MM.1S (cell line): ENCODE data around the gene TRAPPC10.

ENCODE experiments used
- DNase-seq: peaks from one replicate; pipeline ENCODE4 v3.0.0-alpha.2; 2015
- H2AFZ ChIP-seq: fragments of 300-600 bp; sonication (generic); 2 replicates; pipeline ENCODE4 v1.6.0; 2016; ENCODE audit warnings: antibody characterized with exemption, low read length
- H3F3A ChIP-seq: fragments of 300-600 bp; sonication (generic); 2 replicates; pipeline ENCODE4 v1.6.1; 2016; ENCODE audit warnings: mild to moderate bottlenecking, antibody characterized with exemption, low read length, moderate library complexity, mixed read lengths; ENCODE audit not compliant: insufficient read depth
- H3K27ac ChIP-seq: fragments of 300-600 bp; sonication (generic); 2 replicates; pipeline ENCODE4 v1.5.1; 2016; ENCODE audit warnings: mild to moderate bottlenecking, low read length
- H3K27me3 ChIP-seq: fragments of 300-600 bp; sonication (generic); replicated peaks from 2 replicates; pipeline ENCODE4 v1.6.0; 2016; ENCODE audit warnings: low read length; ENCODE audit not compliant: insufficient read depth
- H3K36me3 ChIP-seq: fragments of 300-600 bp; sonication (generic); replicated peaks from 2 replicates; pipeline ENCODE4 v1.6.1; 2016; ENCODE audit warnings: mild to moderate bottlenecking, low read length, mixed read lengths; ENCODE audit not compliant: insufficient read depth
- H3K4me1 ChIP-seq: fragments of 300-600 bp; sonication (generic); 2 replicates; pipeline ENCODE4 v1.6.1; 2016; ENCODE audit warnings: low read length, mixed read lengths
- H3K4me2 ChIP-seq: fragments of 300-600 bp; sonication (generic); 2 replicates; pipeline ENCODE4 v1.6.0; 2016; ENCODE audit warnings: low read depth, low read length
- H3K4me3 ChIP-seq: fragments of 300-600 bp; sonication (generic); 2 replicates; pipeline ENCODE4 v1.5.1; 2016; ENCODE audit warnings: low read length, mixed read lengths
- H3K79me2 ChIP-seq: fragments of 300-600 bp; sonication (generic); 2 replicates; pipeline ENCODE4 v1.6.1; 2016; ENCODE audit warnings: mixed run types, low read length, mixed read lengths
- H3K9ac ChIP-seq: fragments of 300-600 bp; sonication (generic); 2 replicates; pipeline ENCODE4 v1.6.1; 2016; ENCODE audit warnings: low read length, mixed read lengths
- H3K9me2 ChIP-seq: fragments of 300-600 bp; sonication (generic); replicated peaks from 2 replicates; pipeline ENCODE4 v1.6.1; 2016; ENCODE audit warnings: mild to moderate bottlenecking, low read length, mixed read lengths; ENCODE audit not compliant: insufficient read depth
- H3K9me3 ChIP-seq: fragments of 300-600 bp; sonication (generic); replicated peaks from 2 replicates; pipeline ENCODE4 v1.6.1; 2016; ENCODE audit warnings: mild to moderate bottlenecking, low read length, mixed read lengths; ENCODE audit not compliant: insufficient read depth
- H4K20me1 ChIP-seq: fragments of 300-600 bp; sonication (generic); 2 replicates; pipeline ENCODE4 v1.6.1; 2016; ENCODE audit warnings: mild to moderate bottlenecking, low read length, moderate library complexity, mixed read lengths; ENCODE audit not compliant: insufficient read depth
- EZH2 ChIP-seq: fragments of 300-600 bp; sonication (generic); optimal IDR thresholded peaks from 2 replicates; pipeline ENCODE3; 2017; ENCODE audit warnings: low read depth, mild to moderate bottlenecking, antibody characterized with exemption, low read length, mixed read lengths
- EZH2phosphoT487 ChIP-seq: fragments of 300-600 bp; sonication (generic); IDR thresholded peaks from 2 replicates; pipeline ENCODE4 v1.6.1; 2018; ENCODE audit warnings: antibody characterized with exemption, low read length
- TF ChIP-seq, protein P1 (sequence below): fragments of 300-600 bp; sonication (generic); IDR thresholded peaks from 2 replicates; pipeline ENCODE4 v1.5.1; 2016; ENCODE audit warnings: antibody characterized with exemption, low read length, mixed read lengths

TRAPPC10 gene

DNA sequence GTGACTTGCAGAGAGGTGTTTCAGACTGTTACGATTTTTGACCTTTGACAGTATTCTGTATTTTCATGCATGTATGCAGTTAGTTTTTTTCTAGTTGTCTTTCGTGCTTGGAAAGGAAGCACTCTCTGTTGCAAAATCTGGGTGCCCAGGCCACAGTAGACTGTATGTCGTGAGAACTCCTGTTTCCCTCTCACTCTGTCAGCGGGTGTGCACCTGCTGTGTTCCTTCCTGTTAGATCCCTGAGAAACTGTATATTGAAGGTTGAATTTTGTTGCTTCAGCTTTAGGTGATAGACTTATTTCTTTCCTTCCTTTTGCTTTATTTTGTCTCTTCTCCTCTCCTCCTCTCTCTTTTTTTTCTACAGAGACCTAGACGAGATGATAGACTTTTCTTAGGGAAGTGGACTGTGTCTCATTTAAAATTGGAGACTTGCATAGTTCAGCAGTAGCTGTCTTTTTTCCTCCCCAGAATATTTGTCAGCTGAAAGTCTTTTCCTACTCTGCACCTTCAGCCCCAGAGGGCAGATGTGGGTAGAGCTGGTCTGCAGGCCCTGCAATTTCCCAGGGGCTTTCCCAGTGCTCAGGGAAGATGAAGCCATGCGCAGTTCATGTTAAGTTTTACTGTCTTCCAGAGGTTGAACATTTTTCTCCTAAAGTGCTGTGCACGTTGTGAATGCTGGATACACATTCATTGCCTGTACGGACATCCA is 1.4 kb downstream of the TRAPPC10 start:
- Histone ChIP-seq H4K20me1 (peaks cover 48% of the 10 kb centered on the region), H3K79me2 (peaks cover 70% of the 10 kb centered on the region), H3K36me3 (no peaks in the 10 kb centered on the region), H3K4me2 (peak overlapping the region; percentile 64), H3K27me3 (no peaks in the 10 kb centered on the region), H3K9me3 (no peaks in the 10 kb centered on the region), H3K9me2 (no peaks in the 10 kb centered on the region), H3K4me1 (peaks cover 27% of the 10 kb centered on the region), H3K4me3 (peak overlapping the region; percentile 85), H2AFZ (no peak overlapping the region), H3K27ac (peak overlapping the region; percentile 74), H3K9ac (peak overlapping the region; percentile 81), H3F3A (peaks cover 27% of the 10 kb centered on the region)
- TF ChIP-seq EZH2: no peak
- TF ChIP-seq, protein P1, sequence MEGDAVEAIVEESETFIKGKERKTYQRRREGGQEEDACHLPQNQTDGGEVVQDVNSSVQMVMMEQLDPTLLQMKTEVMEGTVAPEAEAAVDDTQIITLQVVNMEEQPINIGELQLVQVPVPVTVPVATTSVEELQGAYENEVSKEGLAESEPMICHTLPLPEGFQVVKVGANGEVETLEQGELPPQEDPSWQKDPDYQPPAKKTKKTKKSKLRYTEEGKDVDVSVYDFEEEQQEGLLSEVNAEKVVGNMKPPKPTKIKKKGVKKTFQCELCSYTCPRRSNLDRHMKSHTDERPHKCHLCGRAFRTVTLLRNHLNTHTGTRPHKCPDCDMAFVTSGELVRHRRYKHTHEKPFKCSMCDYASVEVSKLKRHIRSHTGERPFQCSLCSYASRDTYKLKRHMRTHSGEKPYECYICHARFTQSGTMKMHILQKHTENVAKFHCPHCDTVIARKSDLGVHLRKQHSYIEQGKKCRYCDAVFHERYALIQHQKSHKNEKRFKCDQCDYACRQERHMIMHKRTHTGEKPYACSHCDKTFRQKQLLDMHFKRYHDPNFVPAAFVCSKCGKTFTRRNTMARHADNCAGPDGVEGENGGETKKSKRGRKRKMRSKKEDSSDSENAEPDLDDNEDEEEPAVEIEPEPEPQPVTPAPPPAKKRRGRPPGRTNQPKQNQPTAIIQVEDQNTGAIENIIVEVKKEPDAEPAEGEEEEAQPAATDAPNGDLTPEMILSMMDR: no peak; the same call in 1 of the 2 replicates
- TF ChIP-seq EZH2phosphoT487: no peak
- DNase-seq: peak; percentile 66

DNA sequence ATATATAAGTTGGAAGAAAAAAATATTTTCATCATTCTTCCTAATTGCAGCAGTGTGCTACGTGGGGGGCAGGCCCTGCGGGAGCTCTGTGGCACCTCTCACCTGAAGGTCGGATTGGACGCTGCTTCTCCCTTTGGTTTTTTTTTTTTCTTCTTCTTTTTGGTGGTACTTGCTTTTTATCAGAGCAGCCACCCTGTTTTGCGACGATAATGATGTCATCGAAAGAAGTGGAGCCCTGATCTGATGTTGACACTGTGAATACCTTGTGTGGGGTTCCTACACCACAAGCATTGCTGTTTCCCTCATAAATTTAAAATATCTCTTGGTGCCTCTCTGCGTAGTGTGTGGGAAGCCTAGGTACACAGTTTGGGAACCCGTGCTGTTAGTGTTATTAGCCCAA is 5.5 kb downstream of the TRAPPC10 start:
- H3K4me1 ChIP-seq: peaks cover 35% of the 10 kb centered on the region
- no peak for TF ChIP-seq EZH2phosphoT487
- no peak for TF ChIP-seq EZH2
- TF ChIP-seq, protein P1: no peak
- H3K9me3 ChIP-seq: no peaks in the 10 kb centered on the region
- H3K4me2 ChIP-seq: no peak overlapping the region
- no peaks in the 10 kb centered on the region for H3K27me3 ChIP-seq
- H3K27ac ChIP-seq: no peak overlapping the region
- H2AFZ ChIP-seq: no peak overlapping the region
- no peak overlapping the region for H3K4me3 ChIP-seq
- peaks cover 42% of the 10 kb centered on the region for H3F3A ChIP-seq
- no peaks in the 10 kb centered on the region for H3K9me2 ChIP-seq
- H3K79me2 ChIP-seq: peaks cover 99% of the 10 kb centered on the region
- no peak for DNase-seq
- no peak overlapping the region for H3K9ac ChIP-seq
- no peaks in the 10 kb centered on the region for H3K36me3 ChIP-seq
- peaks cover 78% of the 10 kb centered on the region for H4K20me1 ChIP-seq

DNA sequence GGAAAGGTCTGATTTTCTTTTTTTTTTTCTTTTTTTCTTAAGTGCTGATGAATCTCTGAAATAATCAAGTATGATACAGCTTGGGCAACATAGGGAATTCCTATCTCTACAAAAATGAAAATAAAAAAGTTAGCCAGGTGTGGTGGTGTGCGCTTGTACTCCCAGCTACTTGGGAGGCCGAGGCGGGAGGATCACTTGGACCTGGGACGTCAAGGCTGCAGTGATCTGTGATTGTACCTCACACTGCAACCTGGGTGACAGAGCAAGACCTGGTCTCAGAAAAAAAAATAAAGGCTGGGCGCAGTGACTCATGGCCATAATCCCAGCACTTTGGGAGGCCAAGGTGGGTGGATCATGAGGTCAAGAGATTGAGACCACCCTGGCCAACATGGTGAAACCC is 6.0 kb downstream of the TRAPPC10 start:
- Histone ChIP-seq H3K9me2 (no peaks in the 10 kb centered on the region), H3K27me3 (no peaks in the 10 kb centered on the region), H3K4me2 (no peak overlapping the region), H4K20me1 (peaks cover 78% of the 10 kb centered on the region), H3K9me3 (no peaks in the 10 kb centered on the region), H3K79me2 (peaks cover 100% of the 10 kb centered on the region), H3K9ac (no peak overlapping the region), H3F3A (peaks cover 37% of the 10 kb centered on the region), H3K36me3 (no peaks in the 10 kb centered on the region), H2AFZ (no peak overlapping the region), H3K27ac (no peak overlapping the region), H3K4me3 (no peak overlapping the region), H3K4me1 (peaks cover 34% of the 10 kb centered on the region)
- no peak for DNase-seq
- TF ChIP-seq, protein P1: no peak
